ENCODE measurements around the gene ATP8B2.
"Not testable (repeated sequence)": the region's sequence is repeated elsewhere in the genome, so short reads cannot be mapped to it uniquely, and the experiment has no call there.

The ATP8B2 gene

DNA sequence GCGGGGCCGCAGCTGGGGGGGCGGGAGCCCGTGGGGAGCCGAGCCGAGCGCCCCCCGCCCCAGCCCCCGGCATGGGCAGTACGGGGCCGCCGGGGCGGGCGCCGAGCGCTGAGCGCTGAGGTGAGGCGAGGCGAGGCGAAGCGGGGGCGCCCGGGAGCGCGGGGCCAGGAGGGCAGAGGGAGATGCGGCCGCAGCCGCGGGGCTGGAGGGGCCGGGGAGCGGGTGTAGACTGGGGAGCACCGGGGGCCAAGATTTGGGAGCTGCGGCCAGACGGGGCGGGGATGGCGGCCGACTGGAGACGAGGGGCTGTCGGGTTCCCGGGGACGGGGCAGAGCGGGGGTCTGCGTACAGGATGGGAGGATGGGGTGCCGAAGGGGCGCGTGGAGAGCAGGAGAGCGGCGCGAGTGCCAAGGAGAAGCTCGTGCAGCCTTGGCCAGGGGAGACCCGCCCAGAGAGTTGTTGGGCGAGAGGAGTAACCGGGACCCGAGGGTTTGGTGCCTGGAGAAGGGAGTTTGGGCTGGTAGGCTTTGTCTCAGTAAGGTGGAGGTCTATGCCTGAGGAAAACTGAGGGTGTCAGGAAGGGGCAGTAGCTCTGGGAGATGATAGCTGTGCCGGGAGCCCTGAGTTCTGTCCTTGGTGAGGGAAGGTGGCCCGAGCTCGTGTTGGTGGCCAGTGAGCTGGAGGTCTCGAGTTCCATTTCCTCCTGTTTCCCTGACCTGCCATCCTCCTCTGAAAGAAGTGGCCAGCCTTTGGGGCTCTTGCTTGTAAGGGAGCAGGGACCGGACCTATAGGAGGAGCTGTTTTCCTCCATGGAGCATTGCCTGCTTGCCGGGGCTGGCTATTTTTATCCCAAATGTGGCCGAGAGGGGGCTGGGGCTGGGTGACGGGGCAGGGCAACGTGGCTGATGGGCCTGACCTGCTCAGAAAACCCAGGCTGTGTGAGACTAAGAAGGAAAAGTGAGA, 539 bp downstream of the ATP8B2 start:
- DNase-seq: no peak

- no peak for DNase-seq
Observed at GRCh38 chr1:154326546-154327465, 1.5 kb downstream of the ATP8B2 start.

DNA sequence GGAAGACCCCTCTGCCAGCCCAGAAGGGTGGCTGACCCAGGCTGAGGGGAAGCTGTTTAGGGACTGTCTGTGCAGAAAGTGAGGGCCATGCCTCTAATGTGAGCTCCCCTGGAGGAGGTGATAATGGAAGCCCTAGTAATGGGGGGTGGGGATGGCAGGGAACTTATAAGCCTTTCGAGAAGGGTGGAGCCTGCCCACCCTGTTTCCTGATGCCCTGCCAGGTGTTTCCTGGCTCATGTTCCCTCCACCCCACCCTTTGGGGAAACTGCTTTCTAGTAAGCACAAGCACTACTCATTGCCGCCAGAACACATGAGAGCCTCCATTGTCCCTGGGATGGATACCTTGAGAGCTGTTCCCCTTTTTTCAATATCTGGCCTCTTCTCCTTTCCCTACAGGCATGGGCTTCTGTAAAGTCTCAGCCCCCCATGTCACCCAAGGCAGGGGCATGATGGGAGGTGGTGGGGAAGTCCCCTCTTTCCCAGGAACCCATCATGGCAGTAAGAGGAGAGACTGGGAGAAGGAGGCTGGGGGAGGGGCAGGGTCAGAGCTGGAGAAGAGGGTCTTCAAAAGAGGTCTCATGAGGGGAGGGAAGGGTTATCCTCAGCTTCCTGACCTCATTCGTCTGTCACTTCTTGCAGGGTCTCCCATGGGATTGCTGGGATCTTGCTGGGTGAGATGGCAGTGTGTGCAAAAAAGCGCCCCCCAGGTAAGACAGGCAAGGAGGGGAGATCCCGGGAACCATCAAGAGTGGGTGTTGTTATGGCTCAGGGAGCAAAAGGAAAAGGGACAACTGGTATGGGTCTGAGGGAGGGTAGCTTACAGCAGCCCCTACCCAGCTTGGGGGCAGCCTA, 2.4 kb downstream of the ATP8B2 start:
- DNase-seq: no peak

GRCh38 chr1:154328318-154329151, 3.2 kb downstream of the ATP8B2 start:
- peak; percentile 38 for DNase-seq

DNA sequence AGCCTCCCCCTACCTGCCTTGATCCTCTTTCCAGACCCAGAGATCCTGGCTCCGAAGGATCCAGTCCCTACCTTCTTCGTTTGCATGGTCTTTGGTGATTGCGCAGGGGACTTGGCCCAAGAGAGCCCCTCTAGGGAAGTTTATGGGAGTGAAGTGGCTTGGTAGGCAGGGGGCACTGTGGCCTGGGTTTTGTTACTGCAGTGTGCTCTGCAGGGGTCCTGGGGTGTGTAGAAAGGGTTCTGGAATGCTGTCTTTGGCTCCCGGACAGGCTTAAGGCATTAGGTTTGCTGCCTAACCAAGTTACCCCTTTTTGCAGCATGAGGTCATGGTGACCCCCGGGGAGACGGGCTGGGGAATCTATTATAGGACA, 3.8 kb downstream of the ATP8B2 start:
- DNase-seq: no peak

GRCh38 chr1:154329551-154330131, 4.3 kb downstream of the ATP8B2 start:
- DNase-seq: no peak

DNA sequence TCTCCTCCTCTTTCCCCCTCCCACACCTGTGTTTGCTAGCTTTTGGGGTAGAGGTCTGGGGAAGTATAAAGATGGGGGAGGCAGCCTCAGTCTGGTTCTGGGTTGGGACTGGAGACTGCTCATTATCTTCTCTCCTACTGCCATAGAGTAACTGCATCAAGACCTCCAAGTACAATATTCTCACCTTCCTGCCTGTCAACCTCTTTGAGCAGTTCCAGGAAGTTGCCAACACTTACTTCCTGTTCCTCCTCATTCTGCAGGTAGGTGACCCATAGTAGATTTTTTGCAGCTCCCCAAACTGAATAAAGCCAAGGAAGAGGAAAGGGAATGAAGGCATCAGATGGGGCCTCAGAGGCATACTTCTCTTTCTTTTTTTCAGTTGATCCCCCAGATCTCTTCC, 5.3 kb downstream of the ATP8B2 start:
- no peak for DNase-seq

GRCh38 chr1:154334079-154335024, 9.0 kb downstream of the ATP8B2 start:
- DNase-seq: no peak

DNA sequence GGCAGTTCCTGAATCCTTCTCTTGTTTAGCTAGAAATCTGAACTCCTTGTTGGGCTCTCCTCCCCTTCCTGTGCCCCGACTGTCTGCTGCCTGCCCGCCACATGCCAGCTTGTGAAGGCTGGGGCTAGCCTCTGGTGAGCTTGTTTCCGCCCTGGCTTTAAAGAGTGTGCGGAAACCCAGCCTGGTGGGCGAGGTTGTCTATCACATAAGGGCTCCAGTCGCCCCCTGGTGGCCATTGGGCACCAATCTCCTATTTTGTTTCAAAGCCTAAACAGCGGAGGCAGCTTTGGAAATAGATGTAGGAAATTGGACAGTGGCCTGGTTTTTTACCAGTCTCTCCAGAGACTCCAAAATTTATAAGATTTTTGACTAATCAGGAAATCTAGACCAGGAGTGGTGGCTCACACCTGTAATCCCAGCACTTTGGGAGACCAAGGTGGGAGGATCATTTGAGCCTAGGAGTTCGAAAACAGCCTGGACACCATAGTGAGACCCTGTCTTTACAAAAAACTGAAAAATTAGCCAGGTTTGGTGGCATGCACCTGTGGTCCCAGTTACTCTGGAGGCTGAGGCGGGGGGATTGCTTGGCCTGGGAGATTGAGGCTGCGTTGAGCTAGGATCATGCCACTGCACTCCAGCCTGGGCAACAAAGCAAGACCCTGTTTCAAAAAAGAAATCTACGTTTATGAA, 9.8 kb downstream of the ATP8B2 start:
- no peak for DNase-seq

- no peak for DNase-seq
Observed at GRCh38 chr1:154337253-154337894, 12.0 kb downstream of the ATP8B2 start.

GRCh38 chr1:154338875-154339274, 13.6 kb downstream of the ATP8B2 start:
- DNase-seq: no peak

- DNase-seq: not testable (repeated sequence)
Observed at GRCh38 chr1:154341366-154341765, 16.0 kb downstream of the ATP8B2 start.

DNA sequence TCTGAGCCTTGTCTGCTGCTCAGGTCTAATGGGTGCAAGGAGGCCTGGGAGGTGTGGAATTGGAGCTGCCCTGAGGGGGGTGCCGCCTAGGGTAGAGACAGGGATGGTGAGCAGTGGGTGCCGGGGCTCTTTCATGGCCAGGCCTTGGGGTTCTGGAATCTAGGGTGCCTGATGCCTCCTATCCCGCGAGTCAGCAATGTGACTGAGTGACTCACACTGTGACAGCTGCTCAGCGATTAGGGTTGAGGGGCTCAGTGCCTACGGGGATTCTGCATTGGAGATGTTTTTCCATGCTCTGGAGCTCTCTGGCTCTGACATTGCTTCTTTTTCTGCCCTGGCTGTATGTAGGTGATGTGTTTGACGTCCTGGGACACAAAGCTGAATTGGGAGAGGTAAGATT, 16.8 kb downstream of the ATP8B2 start:
- DNase-seq: no peak

GRCh38 chr1:154342836-154343472, 17.6 kb downstream of the ATP8B2 start:
- no peak for DNase-seq

GRCh38 chr1:154344977-154345837, 19.9 kb downstream of the ATP8B2 start:
- DNase-seq: no peak

DNA sequence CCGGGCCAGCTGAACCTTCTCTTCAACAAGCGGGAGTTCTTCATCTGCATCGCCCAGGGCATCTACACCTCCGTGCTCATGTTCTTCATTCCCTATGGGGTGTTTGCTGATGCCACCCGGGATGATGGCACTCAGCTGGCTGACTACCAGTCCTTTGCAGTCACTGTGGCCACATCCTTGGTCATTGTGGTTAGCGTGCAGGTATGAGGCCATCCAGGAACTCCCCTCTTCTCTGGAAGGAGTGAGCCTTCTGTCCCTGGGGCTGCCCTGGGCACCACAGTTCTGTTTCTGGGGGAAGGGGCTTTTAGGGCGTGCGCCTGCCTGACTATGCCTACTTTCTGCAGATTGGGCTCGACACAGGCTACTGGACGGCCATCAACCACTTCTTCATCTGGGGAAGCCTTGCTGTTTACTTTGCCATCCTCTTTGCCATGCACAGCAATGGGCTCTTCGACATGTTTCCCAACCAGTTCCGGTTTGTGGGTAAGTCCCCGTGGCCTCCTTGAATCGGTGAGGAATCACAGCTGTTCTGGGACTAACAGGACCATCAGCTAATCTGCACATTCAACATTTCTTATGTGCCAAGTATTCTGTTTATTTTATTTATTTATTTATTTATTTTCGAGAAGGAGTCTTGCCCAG, 21.1 kb downstream of the ATP8B2 start:
- DNase-seq: no peak

GRCh38 chr1:154347961-154348360, 22.6 kb downstream of the ATP8B2 start:
- no peak for DNase-seq

All from NCI-H1417 treated with DMSO at 0.1 percent for 48 hours (cell line).